CD4-positive, alpha-beta T cell treated with Interleukin-21 for 1 hour (primary cell): Measurements from ENCODE around the gene GORASP2.

ENCODE experiments used
- DNase-seq: peaks from one replicate; pipeline ENCODE4 v3.0.0-alpha.2; 2020

Gene GORASP2

DNA sequence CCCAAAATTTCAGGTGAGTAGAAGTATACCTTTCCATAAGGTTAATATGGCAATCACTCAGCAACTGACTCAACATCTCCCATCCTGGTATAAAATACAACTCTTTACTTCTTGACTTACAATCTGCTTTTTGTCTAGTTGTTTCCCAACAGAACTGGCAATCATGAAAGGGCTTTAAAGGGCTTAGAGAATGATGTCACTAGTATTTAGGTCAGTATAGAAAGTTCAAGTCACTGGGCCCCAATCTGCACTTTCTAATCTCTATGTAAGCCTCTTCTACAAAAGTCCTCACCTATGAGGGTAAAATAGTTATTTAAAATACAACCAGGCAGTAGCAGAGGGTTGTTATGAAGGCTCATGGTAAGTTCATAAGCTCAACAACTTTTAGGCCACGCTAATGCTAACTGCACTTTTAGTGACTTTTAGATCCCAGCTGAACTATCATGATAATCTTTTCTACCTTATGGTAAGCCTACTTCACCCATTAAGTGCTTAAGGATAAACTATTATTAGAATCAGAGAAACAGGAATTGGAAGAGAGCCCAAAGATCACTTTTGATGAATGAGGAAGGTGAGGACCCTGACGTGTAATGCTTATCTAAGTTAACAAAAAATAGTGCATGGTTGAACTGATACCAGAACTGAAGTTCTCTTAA is 79.6 kb downstream of the GORASP2 start:
- no peak for DNase-seq

DNA sequence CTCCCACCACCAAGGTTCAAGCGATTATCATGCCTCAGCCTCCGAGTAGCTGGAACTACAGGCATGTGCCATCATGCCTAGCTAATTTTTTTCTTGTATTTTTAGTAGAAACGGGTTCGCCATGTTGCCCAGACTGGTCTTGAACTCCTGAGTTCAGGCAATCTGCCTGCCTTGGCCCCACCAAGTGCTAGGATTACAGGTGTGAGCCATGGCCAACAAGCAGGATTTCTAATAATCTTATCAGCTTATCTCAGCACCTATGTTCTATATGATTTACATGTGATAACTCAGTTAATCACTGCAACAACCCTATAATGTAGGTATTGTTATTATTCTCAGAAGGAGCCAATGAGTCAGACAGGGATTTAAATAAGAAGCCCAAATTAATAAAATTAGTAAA is 80.3 kb downstream of the GORASP2 start:
- DNase-seq: no peak

DNA sequence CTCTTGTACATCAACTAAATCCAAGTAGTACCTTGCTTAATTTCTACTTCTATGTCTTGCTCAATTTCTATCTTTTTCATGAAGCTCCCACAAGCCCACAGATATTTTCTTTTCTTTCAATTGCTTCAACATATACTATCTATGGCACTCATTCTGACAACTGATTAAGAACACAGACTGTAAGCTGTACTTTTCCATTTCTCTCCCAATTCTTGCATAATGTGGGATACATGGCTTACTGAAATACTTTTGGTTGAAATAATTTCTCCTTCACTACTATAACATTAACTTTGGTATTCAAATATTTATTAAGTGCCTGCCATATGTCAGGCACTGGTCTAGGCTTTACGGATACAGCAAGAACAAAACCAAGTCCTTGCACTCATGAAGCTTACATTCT is 84.8 kb downstream of the GORASP2 start:
- DNase-seq: no peak

DNA sequence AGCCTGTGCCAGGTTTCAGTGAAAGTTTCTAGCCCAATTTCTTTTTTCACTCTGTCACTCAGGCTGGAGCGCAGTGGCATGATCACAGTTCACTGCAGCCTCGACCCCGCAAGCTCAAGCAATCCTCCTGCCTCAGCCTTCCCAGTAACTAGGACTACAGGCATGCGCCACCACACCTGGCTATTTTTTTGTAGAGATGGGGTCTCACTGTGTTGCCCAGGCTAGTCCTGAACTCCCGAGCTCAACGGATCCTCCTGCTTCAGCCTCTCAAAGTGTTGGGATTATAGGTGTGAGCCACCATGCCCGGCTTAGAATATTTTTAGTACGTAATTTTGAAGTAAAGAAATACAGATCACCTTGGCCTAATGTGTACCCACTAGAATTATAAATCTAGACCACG is 87.1 kb downstream of the GORASP2 start:
- no peak for DNase-seq
